Midbrain (tissue), 1 donor: ENCODE data around the gene POU2F1.
"Not testable (repeated sequence)": the region's sequence is repeated elsewhere in the genome, so short reads cannot be mapped to it uniquely, and the experiment has no call there.

Experiments
- DNase-seq: peaks from one replicate; lab custom pipeline; 2025; lab: John Stamatoyannopoulos, UW

POU2F1 gene

DNA sequence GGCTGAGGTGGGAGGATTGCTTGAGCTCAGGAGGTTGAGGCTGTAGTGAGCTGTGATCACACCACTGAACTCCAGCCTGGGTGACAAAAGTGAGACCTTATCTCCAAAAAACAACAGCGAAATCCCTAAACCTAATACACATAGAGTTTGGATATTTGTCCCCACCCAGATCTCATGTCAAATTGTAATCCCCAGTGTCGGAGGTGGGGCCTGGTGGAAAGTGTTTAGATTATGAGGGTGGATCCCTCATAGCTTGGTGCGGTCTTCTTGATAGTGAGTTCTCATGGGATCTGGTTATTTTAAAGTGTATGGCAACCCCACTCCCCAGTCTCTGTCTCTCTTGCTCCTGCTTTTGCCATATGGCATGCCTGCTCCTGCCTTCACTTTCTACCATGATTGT is 94.0 kb downstream of the POU2F1 start:
- DNase-seq, result no peak

DNA sequence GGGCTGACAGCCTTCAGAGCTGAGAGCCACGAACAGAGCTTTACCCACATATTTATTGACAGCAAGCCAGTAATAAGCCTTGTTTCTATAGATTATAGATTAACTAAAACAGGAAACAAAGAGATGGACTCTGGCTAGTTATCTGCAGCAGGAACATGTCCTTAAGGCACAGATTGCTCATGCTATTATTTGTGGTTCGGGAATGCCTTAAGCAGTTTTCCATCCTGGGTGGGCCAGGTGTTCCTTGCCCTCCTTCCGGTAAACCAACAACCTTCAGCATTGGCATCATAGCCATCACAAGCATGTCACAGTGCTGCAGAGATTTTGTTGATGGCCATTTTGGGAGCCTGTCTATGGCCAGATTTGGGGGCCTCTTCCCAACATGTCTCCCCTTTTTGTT is 96.8 kb downstream of the POU2F1 start:
- DNase-seq, result no peak

- not testable (repeated sequence) for DNase-seq
These were observed 98.5 kb downstream of the POU2F1 start for GRCh38 chr1:167319206-167319605.

GRCh38 chr1:167322483-167322882 is 101.8 kb downstream of the POU2F1 start:
- DNase-seq, result no peak

GRCh38 chr1:167325151-167325550 is 104.5 kb downstream of the POU2F1 start:
- DNase-seq, result no peak

- DNase-seq, result no peak
These were observed 107.7 kb downstream of the POU2F1 start for GRCh38 chr1:167328306-167328815.

DNA sequence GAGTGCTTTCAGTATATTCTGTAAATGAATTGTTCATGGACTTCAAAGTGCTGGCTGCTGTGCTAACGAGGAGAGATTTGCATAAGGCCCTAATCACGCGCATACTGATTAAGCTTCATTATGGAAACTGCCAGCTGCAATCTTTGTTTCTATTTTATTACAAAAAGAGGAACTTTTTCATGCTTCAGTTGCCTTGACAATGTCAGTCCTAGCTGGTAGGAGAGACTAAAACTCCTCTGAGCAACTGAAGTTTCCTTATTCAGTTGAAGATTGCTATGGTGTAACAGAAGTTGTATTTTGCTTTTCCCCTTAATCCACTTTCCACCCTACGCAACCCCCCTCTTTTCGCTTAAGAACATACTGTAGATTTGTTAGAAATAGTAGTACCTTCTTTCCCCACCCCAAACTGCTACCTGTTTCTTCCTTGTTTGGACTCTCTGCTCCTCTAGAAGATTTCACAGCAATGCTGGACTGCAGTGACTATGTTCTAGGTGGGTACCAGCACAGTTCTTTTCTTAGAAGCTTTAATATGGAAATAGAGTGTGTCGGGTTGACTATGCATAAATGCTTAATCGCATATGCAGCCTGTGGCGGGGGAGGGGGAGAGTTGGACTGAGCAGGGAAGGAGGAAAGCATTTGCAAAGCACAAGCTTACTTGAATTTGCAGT is 108.3 kb downstream of the POU2F1 start:
- peak; percentile 74 for DNase-seq

- DNase-seq, result no peak
These were observed 110.1 kb downstream of the POU2F1 start for GRCh38 chr1:167330601-167331293.

- DNase-seq, result no peak
These were observed 111.0 kb downstream of the POU2F1 start for GRCh38 chr1:167331650-167332049.

- DNase-seq, result no peak
These were observed 111.8 kb downstream of the POU2F1 start for GRCh38 chr1:167332503-167332902.

- no peak for DNase-seq
These were observed 112.4 kb downstream of the POU2F1 start for GRCh38 chr1:167333124-167333523.

DNA sequence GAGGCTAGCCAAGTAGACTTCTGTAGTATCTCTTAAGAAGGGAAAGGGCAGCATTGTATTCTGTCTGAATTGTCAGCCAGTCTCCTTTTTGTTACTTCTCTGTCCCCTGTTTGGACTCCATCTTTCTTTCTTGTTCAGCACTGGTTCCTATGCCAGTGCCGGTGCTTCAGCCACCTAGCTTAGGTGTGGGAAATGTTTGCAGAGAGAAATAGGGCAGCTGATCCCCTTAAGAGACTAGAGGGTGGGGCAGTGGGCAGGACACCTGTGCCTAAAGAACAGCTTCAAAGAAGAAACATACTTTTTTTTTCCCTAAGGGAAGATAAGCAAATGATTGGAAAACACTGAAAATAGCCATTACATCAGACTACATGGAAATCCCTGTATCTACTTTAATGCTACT is 113.0 kb downstream of the POU2F1 start:
- DNase-seq, result no peak

DNA sequence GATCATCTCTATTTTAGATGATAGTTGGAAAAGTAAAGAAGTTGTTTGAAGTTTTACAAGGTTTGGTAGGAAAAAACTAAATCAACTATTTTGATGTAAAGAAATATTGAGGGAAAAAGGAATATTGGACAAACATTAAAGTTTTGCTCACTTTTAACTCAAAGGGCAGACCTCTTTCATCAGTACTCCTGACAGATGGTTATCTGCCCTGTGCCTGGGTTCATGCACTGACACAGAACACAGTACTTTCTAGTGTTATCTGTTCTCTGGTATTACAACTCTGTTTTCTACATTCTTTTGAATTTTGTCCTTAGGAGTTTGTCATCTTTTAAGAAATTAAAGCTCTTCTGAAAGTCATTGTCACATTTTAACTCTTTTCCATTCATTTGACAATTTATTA is 118.7 kb downstream of the POU2F1 start:
- no peak for DNase-seq

- DNase-seq, result no peak
These were observed 122.2 kb downstream of the POU2F1 start for GRCh38 chr1:167342846-167343245.

DNA sequence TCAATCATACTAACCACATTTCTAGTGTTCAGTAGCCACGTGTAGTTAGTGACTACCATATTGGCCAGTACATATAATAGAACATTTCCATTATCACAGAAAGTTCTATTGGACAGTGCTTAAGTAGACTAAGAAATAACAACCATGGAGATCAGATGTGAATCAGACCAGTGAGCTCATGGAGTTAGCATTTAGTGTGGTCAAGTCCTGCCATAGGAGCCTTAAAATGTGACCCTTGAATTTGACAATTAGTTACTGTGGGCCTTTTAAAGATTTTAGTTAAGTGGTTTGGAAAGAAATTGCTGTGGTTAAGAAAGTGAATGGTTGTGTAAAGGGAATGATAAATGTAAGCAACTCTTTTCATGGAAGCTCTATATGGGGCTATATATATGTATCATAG is 123.4 kb downstream of the POU2F1 start:
- no peak for DNase-seq

GRCh38 chr1:167344615-167345385 is 124.1 kb downstream of the POU2F1 start:
- no peak for DNase-seq

GRCh38 chr1:167345386-167345733 is 124.7 kb downstream of the POU2F1 start:
- DNase-seq, result no peak

DNA sequence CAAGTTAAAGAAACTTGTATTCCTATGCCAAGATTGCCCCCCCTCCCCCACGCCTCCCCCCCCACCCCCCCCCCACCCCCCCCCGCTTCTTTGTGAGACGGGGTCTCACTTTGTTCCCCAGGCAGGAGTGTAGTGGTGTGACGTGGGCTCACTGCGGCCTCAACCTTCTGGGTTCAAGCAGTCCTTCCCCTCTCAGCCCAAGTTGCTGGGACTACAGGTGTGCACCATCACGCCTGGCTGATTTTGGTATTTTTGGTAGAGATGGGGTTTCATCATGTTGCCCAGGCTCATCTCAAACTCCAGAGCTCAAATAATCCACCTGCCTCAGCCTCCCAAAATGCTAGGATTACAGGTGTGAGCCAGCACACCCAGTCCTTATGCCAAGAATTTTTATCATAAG is 136.6 kb downstream of the POU2F1 start:
- no peak for DNase-seq

DNA sequence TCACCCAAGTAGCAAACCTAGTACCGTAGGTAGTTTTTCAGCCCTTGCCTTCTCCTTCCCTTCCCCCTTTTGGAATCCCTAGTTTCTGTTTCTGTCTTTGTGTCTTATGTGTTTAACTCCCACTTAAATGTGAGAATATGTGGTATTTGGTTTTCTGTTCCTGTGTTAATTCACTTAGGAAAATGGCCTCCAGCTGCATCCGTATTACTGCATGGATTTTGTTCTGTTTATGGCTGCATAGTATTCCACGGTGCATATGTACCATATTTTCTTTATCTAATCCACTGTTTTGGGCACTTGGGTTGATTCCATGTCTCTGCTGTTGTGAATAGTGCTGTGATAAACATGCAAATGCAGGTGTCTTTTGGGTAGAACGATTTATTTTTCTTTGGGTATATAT is 138.6 kb downstream of the POU2F1 start:
- DNase-seq, result no peak

- DNase-seq, result no peak
These were observed 139.4 kb downstream of the POU2F1 start for GRCh38 chr1:167360120-167360519.

DNA sequence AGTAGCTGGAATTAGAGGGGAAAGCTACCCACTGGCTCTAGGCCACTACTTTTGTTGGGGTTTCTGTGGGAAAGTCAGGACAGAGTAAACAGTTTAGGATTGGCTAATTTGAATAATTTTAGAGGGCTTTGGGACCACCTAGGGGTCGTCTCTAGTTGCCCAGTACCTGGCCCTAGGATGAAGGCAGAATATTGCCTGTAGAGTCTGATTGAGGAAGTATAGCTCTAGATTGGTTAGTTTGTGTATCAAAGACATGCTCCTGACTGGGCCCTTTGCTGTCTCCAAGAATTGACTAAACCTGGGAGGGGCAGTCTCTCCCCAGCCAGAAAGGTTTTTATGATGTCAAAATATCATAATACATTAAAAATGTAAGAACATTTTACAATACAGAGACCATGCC is 142.0 kb downstream of the POU2F1 start:
- no peak for DNase-seq

- DNase-seq, result no peak
These were observed 144.1 kb downstream of the POU2F1 start for GRCh38 chr1:167364826-167365225.

DNA sequence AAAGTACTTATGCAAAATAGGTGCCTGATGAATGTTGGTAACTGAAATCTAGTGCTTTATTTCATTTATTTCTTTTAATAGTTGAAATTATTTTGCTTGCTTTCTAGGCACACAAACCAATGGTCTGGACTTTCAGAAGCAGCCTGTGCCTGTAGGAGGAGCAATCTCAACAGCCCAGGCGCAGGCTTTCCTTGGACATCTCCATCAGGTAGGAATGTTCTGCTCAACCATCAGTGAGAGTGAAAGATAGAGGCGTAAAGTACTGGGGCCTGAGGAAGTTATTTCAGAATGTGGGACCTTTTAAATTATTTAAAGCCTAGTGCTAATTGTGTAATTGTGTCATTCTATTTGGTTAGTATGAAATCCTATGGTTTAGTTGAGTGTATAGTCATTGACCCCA is 144.7 kb downstream of the POU2F1 start:
- DNase-seq, result no peak
